GM18951 (cell line): ENCODE results near the gene TNS1.

Source experiments
- POLR2A ChIP-seq: IDR thresholded peaks from 4 replicates; pipeline ENCODE4 v1.6.1; 2011; ENCODE audit warnings: mild to moderate bottlenecking; ENCODE audit not compliant: insufficient read length, insufficient read depth; ENCODE audit errors: extremely low read depth
- in situ Hi-C: fragments of 300-500 bp; cut with MboI; formaldehyde crosslinking; loops from one replicate; pipeline ENCODE4 v1.12.0; 2022; ENCODE audit warnings: low sequenced_read_pairs, mixed read lengths, inconsistent platforms; ENCODE audit not compliant: unreplicated experiment

TNS1 gene

GRCh38 chr2:217757108-217757463 lies 245.7 kb downstream of the TNS1 start:
- in situ Hi-C loops, result no loop called here
- TF ChIP-seq POLR2A, result no peak

DNA sequence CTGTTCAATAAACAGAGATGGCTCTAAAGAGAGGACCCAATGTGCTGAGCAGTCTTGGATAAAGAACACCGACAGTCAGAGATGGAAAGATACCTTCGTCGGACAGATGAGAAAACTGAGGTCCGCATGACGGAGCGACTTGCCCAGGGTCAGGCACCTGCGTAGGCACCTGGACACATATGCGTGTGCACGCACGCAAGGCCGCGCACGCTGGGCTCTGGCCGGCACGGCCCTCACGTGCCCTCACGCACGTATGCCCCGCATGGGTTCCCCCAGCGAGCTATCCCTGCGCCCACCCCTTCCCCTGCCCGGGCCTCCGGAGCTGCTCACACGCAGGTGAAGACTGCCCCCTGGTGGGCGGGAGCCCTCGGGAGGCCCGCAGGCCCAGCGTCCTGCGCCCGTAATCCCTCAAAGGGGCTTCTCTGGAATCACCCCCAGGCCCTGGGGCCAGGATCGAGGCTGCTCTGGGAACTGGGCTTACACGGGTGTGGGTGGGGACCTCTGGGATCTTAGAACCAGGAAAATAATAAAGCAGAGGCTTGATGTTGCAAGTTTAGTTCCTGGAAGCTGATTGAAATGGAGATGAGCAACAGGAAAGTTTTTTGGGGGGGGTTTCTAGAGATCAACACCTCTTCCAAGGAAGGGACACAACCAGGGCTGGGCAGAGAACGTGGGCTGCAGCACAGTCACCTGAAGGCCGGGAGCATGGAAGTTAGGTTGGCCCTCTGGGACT lies 246.3 kb downstream of the TNS1 start:
- in situ Hi-C loops, result no loop called here

GRCh38 chr2:217755027-217755745 lies 247.6 kb downstream of the TNS1 start:
- TF ChIP-seq POLR2A, result no peak
- in situ Hi-C loops, result no loop called here

More for the DNA sequence above, 246.3 kb downstream of the TNS1 start:
- no peak for TF ChIP-seq POLR2A

- in situ Hi-C loops, result no loop called here
- no peak for TF ChIP-seq POLR2A
Measured at GRCh38 chr2:217753460-217754200, 249.2 kb downstream of the TNS1 start.

- no peak for TF ChIP-seq POLR2A
- in situ Hi-C loops, result no loop called here
Measured at GRCh38 chr2:217752714-217753459, 249.9 kb downstream of the TNS1 start.

DNA sequence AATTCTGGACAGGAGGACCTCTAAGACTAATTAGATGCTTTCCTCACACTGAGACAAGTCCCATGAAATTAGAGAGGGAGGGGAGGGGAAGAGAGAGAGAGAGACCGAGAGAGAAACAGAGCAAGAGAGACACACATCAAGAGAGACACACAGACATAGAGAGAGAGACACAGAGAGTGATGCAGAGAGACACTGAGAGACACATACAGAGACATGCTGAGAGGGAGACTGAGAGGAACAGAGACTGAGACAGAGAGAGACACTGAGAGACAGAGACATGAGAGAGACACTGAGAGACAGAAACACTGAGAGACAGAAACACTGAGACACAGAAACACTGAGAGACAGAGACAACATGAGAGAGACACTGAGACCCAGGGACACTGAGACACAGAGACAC lies 250.8 kb downstream of the TNS1 start:
- no peak for TF ChIP-seq POLR2A
- in situ Hi-C loops, result no loop called here

- no peak for TF ChIP-seq POLR2A
- in situ Hi-C loops, result no loop called here
Measured at GRCh38 chr2:217751192-217751591, 251.6 kb downstream of the TNS1 start.
